ENCODE measurements around the gene LGALS9.
"Not testable (repeated sequence)": the region's sequence is repeated elsewhere in the genome, so short reads cannot be mapped to it uniquely, and the experiment has no call there.

LGALS9 gene

DNA sequence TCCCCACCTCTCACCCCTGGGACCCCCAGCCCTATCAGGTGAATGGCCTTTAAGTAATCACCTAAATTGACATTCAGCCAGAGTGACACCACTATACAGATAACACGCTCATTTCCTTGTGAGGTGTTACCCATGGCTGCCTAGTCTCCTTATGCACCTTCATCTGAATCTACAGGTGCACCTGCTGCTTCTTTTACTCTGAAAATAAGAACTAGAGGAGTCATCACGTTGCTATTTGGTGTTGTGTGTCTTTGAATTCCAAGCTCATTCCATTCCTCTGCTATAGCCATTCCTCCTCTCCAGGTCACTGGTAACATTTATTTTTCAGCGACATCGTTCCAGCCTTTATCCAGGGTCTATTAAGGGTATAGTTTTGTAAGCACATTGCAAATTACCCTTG is 9.8 kb downstream of the LGALS9 start:
- Mint-ChIP-seq H3K36me3 (ENCODE audit: low read depth) (no peaks in the 10 kb centered on the region), H3K27ac (no peak overlapping the region), H3K4me1 (peaks cover under 1% of the 10 kb centered on the region), H3K27me3 (ENCODE audit: low read depth) (no peaks in the 10 kb centered on the region), H3K4me3 (no peak overlapping the region), H3K9me3 (no peaks in the 10 kb centered on the region)
- no peak for TF ChIP-seq CTCF (IDR thresholded peaks at IDR 0.05; ENCODE audit: unreplicated experiment in 3 of 3)

DNA sequence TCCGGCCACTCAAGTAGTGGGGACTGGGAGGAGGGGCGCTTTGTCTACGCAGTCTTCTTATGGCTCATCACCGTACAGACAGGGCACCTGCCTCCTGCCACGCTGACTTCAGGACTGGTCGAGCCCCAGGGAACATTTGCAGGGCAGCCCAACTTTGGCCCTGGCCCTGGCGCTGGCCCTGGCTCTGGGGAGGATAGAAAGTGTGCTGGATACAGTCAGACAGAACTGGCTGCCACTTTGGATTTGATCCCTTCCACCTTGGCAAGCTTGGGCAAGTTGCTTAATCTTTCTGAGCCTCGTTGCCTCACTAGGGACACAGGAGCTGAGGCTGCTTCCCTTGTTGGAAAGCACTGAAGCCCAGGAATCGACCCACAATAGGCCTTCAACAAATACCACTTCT is 13.6 kb downstream of the LGALS9 start:
- Mint-ChIP-seq H3K36me3 (ENCODE audit: low read depth) (no peaks in the 10 kb centered on the region), H3K4me3 (no peak overlapping the region), H3K4me1 (no peaks in the 10 kb centered on the region), H3K9me3 (no peaks in the 10 kb centered on the region), H3K27ac (no peak overlapping the region), H3K27me3 (ENCODE audit: low read depth) (peaks cover 3% of the 10 kb centered on the region)
- TF ChIP-seq CTCF (IDR thresholded peaks at IDR 0.05; ENCODE audit: unreplicated experiment in 3 of 3) = no peak

GRCh38 chr17:27645621-27646020 is 14.6 kb downstream of the LGALS9 start:
- H3K36me3 Mint-ChIP-seq (ENCODE audit: low read depth); H3K9me3 Mint-ChIP-seq; H3K4me3 Mint-ChIP-seq; H3K27ac Mint-ChIP-seq; H3K4me1 Mint-ChIP-seq; H3K27me3 Mint-ChIP-seq (ENCODE audit: low read depth): not testable (repeated sequence)

DNA sequence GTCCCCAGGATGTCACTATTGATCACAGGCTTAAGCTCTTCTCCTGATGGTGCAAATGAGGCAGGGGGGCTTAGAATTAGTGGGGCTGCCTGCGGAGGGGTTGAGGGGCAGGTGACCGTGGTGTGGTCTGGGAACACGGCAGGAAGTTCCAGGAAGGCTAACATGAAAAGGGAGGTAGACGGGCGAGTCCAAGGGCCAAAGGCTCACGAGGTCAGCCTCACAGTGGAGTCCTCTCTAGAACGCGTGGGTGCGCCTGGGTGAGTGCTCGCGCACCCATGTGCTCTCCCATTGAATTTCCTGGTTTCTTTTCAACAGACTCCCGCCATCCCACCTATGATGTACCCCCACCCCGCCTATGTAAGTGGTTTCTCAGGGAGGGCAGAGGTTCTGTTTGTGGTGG is 15.2 kb downstream of the LGALS9 start:
- no peak for TF ChIP-seq CTCF (IDR thresholded peaks at IDR 0.05; ENCODE audit: unreplicated experiment in 3 of 3)
- Mint-ChIP-seq H3K4me1 (no peaks in the 10 kb centered on the region), H3K27me3 (ENCODE audit: low read depth) (peaks cover 3% of the 10 kb centered on the region), H3K36me3 (ENCODE audit: low read depth) (no peaks in the 10 kb centered on the region), H3K27ac (no peak overlapping the region), H3K4me3 (no peak overlapping the region), H3K9me3 (no peaks in the 10 kb centered on the region)

GRCh38 chr17:27647765-27648164 is 16.8 kb downstream of the LGALS9 start:
- Mint-ChIP-seq H3K27me3 (ENCODE audit: low read depth) (peaks cover 12% of the 10 kb centered on the region), H3K4me1 (no peaks in the 10 kb centered on the region)

DNA sequence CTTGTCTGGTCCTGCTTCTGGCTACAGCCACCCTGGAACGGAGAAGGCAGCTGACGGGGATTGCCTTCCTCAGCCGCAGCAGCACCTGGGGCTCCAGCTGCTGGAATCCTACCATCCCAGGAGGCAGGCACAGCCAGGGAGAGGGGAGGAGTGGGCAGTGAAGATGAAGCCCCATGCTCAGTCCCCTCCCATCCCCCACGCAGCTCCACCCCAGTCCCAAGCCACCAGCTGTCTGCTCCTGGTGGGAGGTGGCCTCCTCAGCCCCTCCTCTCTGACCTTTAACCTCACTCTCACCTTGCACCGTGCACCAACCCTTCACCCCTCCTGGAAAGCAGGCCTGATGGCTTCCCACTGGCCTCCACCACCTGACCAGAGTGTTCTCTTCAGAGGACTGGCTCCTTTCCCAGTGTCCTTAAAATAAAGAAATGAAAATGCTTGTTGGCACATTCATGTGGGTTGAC is 18.2 kb downstream of the LGALS9 start:
- not testable (repeated sequence) for H3K4me1 Mint-ChIP-seq; H3K4me3 Mint-ChIP-seq; H3K27ac Mint-ChIP-seq; H3K9me3 Mint-ChIP-seq; H3K36me3 Mint-ChIP-seq (ENCODE audit: low read depth)
- H3K27me3 Mint-ChIP-seq (ENCODE audit: low read depth) = peaks cover 12% of the 10 kb centered on the region

More at GRCh38 chr17:27647765-27648164, 16.8 kb downstream of the LGALS9 start:
- no peak for TF ChIP-seq CTCF (IDR thresholded peaks at IDR 0.05; ENCODE audit: unreplicated experiment in 3 of 3)
- no peaks in the 10 kb centered on the region for H3K36me3 Mint-ChIP-seq (ENCODE audit: low read depth)
- no peak overlapping the region for H3K27ac Mint-ChIP-seq
- no peaks in the 10 kb centered on the region for H3K9me3 Mint-ChIP-seq
- no peak overlapping the region for H3K4me3 Mint-ChIP-seq

GRCh38 chr17:27649929-27650328 is 18.9 kb downstream of the LGALS9 start:
- no peak for TF ChIP-seq CTCF (IDR thresholded peaks at IDR 0.05; ENCODE audit: unreplicated experiment in 3 of 3)
- Mint-ChIP-seq H3K36me3 (ENCODE audit: low read depth) (no peaks in the 10 kb centered on the region), H3K4me1 (no peaks in the 10 kb centered on the region), H3K9me3 (no peaks in the 10 kb centered on the region), H3K27me3 (ENCODE audit: low read depth) (peaks cover 19% of the 10 kb centered on the region), H3K27ac (no peak overlapping the region), H3K4me3 (no peak overlapping the region)

All from nephron (organoid).